ENCODE measurements around the gene RARA. TPM values are rescaled to one million over a fixed set of nuclear protein-coding genes. Genes with fewer than 3 reads are reported as not detected.

The RARA gene
- total RNA-seq, 1 experiment from 2014 or later, result 10.6 TPM

- peak; percentile 47 for DNase-seq (ENCODE audit: extremely low read depth, low read depth)
These were observed 33.0 kb downstream of the RARA start for GRCh38 chr17:40341808-40342503.

GRCh38 chr17:40342504-40343218 is 33.7 kb downstream of the RARA start:
- no peak for DNase-seq (ENCODE audit: extremely low read depth, low read depth)

- DNase-seq (ENCODE audit: extremely low read depth, low read depth), result no peak
These were observed 34.5 kb downstream of the RARA start for GRCh38 chr17:40343219-40344119.

- DNase-seq (ENCODE audit: extremely low read depth, low read depth), result no peak
These were observed 35.6 kb downstream of the RARA start for GRCh38 chr17:40344421-40345160.

- no peak for DNase-seq (ENCODE audit: extremely low read depth, low read depth)
These were observed 36.4 kb downstream of the RARA start for GRCh38 chr17:40345161-40345993.

GRCh38 chr17:40345994-40346764 is 37.2 kb downstream of the RARA start:
- no peak for DNase-seq (ENCODE audit: extremely low read depth, low read depth)

GRCh38 chr17:40346765-40347158 is 37.8 kb downstream of the RARA start:
- DNase-seq (ENCODE audit: extremely low read depth, low read depth), result no peak

- DNase-seq (ENCODE audit: extremely low read depth, low read depth), result no peak
These were observed 38.5 kb downstream of the RARA start for GRCh38 chr17:40347319-40348135.

- DNase-seq (ENCODE audit: extremely low read depth, low read depth), result no peak
These were observed 39.1 kb downstream of the RARA start for GRCh38 chr17:40348136-40348504.

GRCh38 chr17:40348562-40349476 is 39.8 kb downstream of the RARA start:
- DNase-seq (ENCODE audit: extremely low read depth, low read depth), result no peak

- DNase-seq (ENCODE audit: extremely low read depth, low read depth), result no peak
These were observed 40.5 kb downstream of the RARA start for GRCh38 chr17:40349477-40349894.

GRCh38 chr17:40349895-40350688 is 41.1 kb downstream of the RARA start:
- no peak for DNase-seq (ENCODE audit: extremely low read depth, low read depth)

GRCh38 chr17:40350689-40351358 is 41.8 kb downstream of the RARA start:
- no peak for DNase-seq (ENCODE audit: extremely low read depth, low read depth)

- DNase-seq (ENCODE audit: extremely low read depth, low read depth), result no peak
These were observed 42.6 kb downstream of the RARA start for GRCh38 chr17:40351359-40352236.

All from NCI-H460 (cell line).